ENCODE data around the gene KRT3.

KRT3 gene

GRCh38 chr12:52740584-52740983 is 55.3 kb downstream of the KRT3 start:
- no peak for ATAC-seq
- Mint-ChIP-seq H3K27ac (no peak overlapping the region), H3K4me1 (no peaks in the 10 kb centered on the region), H3K36me3 (no peaks in the 10 kb centered on the region), H3K27me3 (peaks cover 62% of the 10 kb centered on the region), H3K4me3 (no peak overlapping the region), H3K9me3 (no peaks in the 10 kb centered on the region)

- Mint-ChIP-seq H3K4me1 (no peaks in the 10 kb centered on the region), H3K9me3 (no peaks in the 10 kb centered on the region), H3K27me3 (peaks cover 68% of the 10 kb centered on the region), H3K27ac (no peak overlapping the region), H3K4me3 (no peak overlapping the region), H3K36me3 (no peaks in the 10 kb centered on the region)
- no peak for ATAC-seq
Observed at GRCh38 chr12:52739963-52740362, 56.0 kb downstream of the KRT3 start.
